IMR-90 (cell line): ENCODE data around the gene HOXD10. TPM values are rescaled to one million over a fixed set of nuclear protein-coding genes. Genes with fewer than 3 reads are reported as not detected.

Source experiments
- ATAC-seq: fragments of 200-7000 bp; cut with Tn5 transposase; 2 replicates; pipeline ENCODE4 v1.9.1; 2020; ENCODE audit warnings: low read depth, mild to moderate bottlenecking, moderate library complexity
- BruUV-seq: library from RNA; stranded (reverse); fragments of 400-500 nt; replicated peaks from 2 replicates; lab custom pipeline; 2021; lab: Mats Ljungman, UMichigan
- CTCF ChIA-PET: fragments of 300-600 bp; formaldehyde crosslinking; extraction: SDS; loops from one replicate; lab custom pipeline; 2021; ENCODE audit warnings: antibody characterized with exemption; lab: Yijun Ruan, JAX
- POLR2A ChIA-PET: fragments of 300-600 bp; sonication (Branson Sonifier 250); formaldehyde crosslinking; loops from one replicate; lab custom pipeline; 2022; ENCODE audit warnings: antibody characterized with exemption; ENCODE audit not compliant: unreplicated experiment; lab: Charles Lee
- DNase-seq: peaks from one replicate; pipeline ENCODE4 v3.0.0; 2013
- H2AFZ ChIP-seq: replicated peaks from 2 replicates; pipeline ENCODE3; 2013; ENCODE audit warnings: low read length, mild to moderate bottlenecking; ENCODE audit not compliant: poor library complexity
- H2AK5ac ChIP-seq: 2 replicates; pipeline ENCODE4 v1.6.1; 2013; ENCODE audit warnings: low read depth, low read length, inconsistent platforms
- H2AK9ac ChIP-seq: replicated peaks from 2 replicates; pipeline ENCODE3; 2013; ENCODE audit warnings: mild to moderate bottlenecking, low read depth, low read length, moderate library complexity; ENCODE audit not compliant: poor library complexity
- H2BK120ac ChIP-seq: 2 replicates; pipeline ENCODE4 v1.6.1; 2013; ENCODE audit warnings: low read depth, low read length, inconsistent platforms
- H2BK15ac ChIP-seq: 3 replicates; pipeline ENCODE4 v1.6.1; 2013; ENCODE audit warnings: low read depth, low read length, inconsistent platforms
- H2BK20ac ChIP-seq: 2 replicates; pipeline ENCODE4 v1.6.1; 2013; ENCODE audit warnings: low read depth, mild to moderate bottlenecking, inconsistent platforms, low read length, moderate library complexity
- H2BK5ac ChIP-seq: 2 replicates; pipeline ENCODE4 v1.6.1; 2013; ENCODE audit warnings: mild to moderate bottlenecking, low read depth, low read length, inconsistent platforms; ENCODE audit not compliant: poor library complexity, severe bottlenecking
- H3K14ac ChIP-seq: replicated peaks from 2 replicates; pipeline ENCODE4 v1.6.1; 2013; ENCODE audit warnings: low read depth, low read length, inconsistent platforms
- H3K18ac ChIP-seq: 2 replicates; pipeline ENCODE4 v1.6.1; 2013; ENCODE audit warnings: low read depth, low read length, control low read depth
- H3K23ac ChIP-seq: 2 replicates; pipeline ENCODE4 v1.6.1; 2013; ENCODE audit warnings: low read depth, low read length, inconsistent platforms
- H3K27ac ChIP-seq: 2 replicates; pipeline ENCODE4 v1.5.1; 2013; ENCODE audit warnings: mild to moderate bottlenecking, control low read depth, low read length; ENCODE audit not compliant: insufficient read depth
- H3K27me3 ChIP-seq: 2 replicates; pipeline ENCODE4 v1.6.1; 2013; ENCODE audit warnings: low read length; ENCODE audit not compliant: control insufficient read depth, insufficient read depth
- H3K36me3 ChIP-seq: 2 replicates; pipeline ENCODE4 v1.6.1; 2013; ENCODE audit warnings: low read length, mixed read lengths; ENCODE audit not compliant: control insufficient read depth, insufficient read depth
- H3K4ac ChIP-seq: 2 replicates; pipeline ENCODE4 v1.6.1; 2013; ENCODE audit warnings: low read depth, low read length, inconsistent platforms
- H3K4me1 ChIP-seq: 2 replicates; pipeline ENCODE4 v1.6.1; 2013; ENCODE audit warnings: low read length, mixed read lengths; ENCODE audit not compliant: control insufficient read depth, insufficient read depth
- H3K4me2 ChIP-seq: 2 replicates; pipeline ENCODE4 v1.6.1; 2013; ENCODE audit warnings: low read depth, mild to moderate bottlenecking, control low read depth, low read length, moderate library complexity
- H3K4me3 ChIP-seq: 2 replicates; pipeline ENCODE4 v1.5.1; 2013; ENCODE audit warnings: low read depth, mild to moderate bottlenecking, control low read depth, low read length, moderate library complexity; ENCODE audit not compliant: insufficient read depth
- H3K56ac ChIP-seq: 2 replicates; pipeline ENCODE4 v1.6.1; 2013; ENCODE audit warnings: low read length, inconsistent platforms; ENCODE audit not compliant: insufficient read depth; ENCODE audit errors: extremely low read depth
- H3K79me1 ChIP-seq, 2 experiments: 2 replicates each; pipeline ENCODE4 v1.6.1; 2013; ENCODE audit warnings: low read length in 2 of 2, inconsistent platforms in 1 of 2, low read depth in 1 of 2
- H3K9ac ChIP-seq: 2 replicates; pipeline ENCODE4 v1.6.1; 2013; ENCODE audit warnings: low read depth, low read length, control low read depth
- H3K9me1 ChIP-seq: 2 replicates; pipeline ENCODE4 v1.6.1; 2013; ENCODE audit warnings: low read length, inconsistent platforms; ENCODE audit not compliant: insufficient read depth
- H3K9me3 ChIP-seq: 2 replicates; pipeline ENCODE4 v1.6.1; 2013; ENCODE audit warnings: low read length; ENCODE audit not compliant: control insufficient read depth, insufficient read depth
- H4K20me1 ChIP-seq: 2 replicates; pipeline ENCODE4 v1.6.1; 2013; ENCODE audit warnings: low read length, inconsistent platforms; ENCODE audit not compliant: insufficient read depth
- H4K5ac ChIP-seq: 2 replicates; pipeline ENCODE4 v1.6.1; 2013; ENCODE audit warnings: mild to moderate bottlenecking, low read depth, low read length, control low read depth
- H4K8ac ChIP-seq, 2 experiments: 2 replicates each; pipeline ENCODE4 v1.6.1; 2013; ENCODE audit warnings: low read depth in 2 of 2, low read length in 2 of 2, control low read depth in 1 of 2, inconsistent platforms in 1 of 2
- H4K91ac ChIP-seq: 2 replicates; pipeline ENCODE4 v1.6.1; 2013; ENCODE audit warnings: low read depth, low read length, inconsistent platforms; ENCODE audit not compliant: insufficient read depth
- BHLHE40 ChIP-seq: fragments of 150-350 bp; IDR thresholded peaks from 2 replicates; pipeline ENCODE4 v1.6.1; 2016; ENCODE audit warnings: mild to moderate bottlenecking, low read depth, low read length
- CHD1 ChIP-seq: IDR thresholded peaks from 2 replicates; pipeline ENCODE4 v1.6.1; 2012; ENCODE audit warnings: low read depth, low read length, improper control_type of control experiment
- FOS ChIP-seq: fragments of 150-350 bp; IDR thresholded peaks from 2 replicates; pipeline ENCODE4 v1.6.1; 2016; ENCODE audit warnings: low read depth, low read length
- MAFK ChIP-seq: IDR thresholded peaks from 2 replicates; pipeline ENCODE4 v1.6.1; 2012; ENCODE audit warnings: low read depth, low read length, improper control_type of control experiment
- MXI1 ChIP-seq: IDR thresholded peaks from 2 replicates; pipeline ENCODE4 v1.6.1; 2012; ENCODE audit warnings: low read depth, mild to moderate bottlenecking, low read length, moderate library complexity, borderline replicate concordance
- NFE2L2 ChIP-seq: fragments of 150-350 bp; IDR thresholded peaks from 2 replicates; pipeline ENCODE4 v1.6.1; 2016; ENCODE audit warnings: low read depth, mild to moderate bottlenecking, low read length
- POLR2A ChIP-seq: IDR thresholded peaks from 2 replicates; pipeline ENCODE4 v1.6.1; 2012; ENCODE audit warnings: mild to moderate bottlenecking, low read depth, low read length
- RAD21 ChIP-seq: IDR thresholded peaks from 2 replicates; pipeline ENCODE4 v1.6.1; 2012; ENCODE audit warnings: low read length, improper control_type of control experiment
- RCOR1 ChIP-seq: IDR thresholded peaks from 2 replicates; pipeline ENCODE4 v1.6.1; 2012; ENCODE audit warnings: mild to moderate bottlenecking, low read length, improper control_type of control experiment; ENCODE audit not compliant: insufficient replicate concordance
- RFX5 ChIP-seq: IDR thresholded peaks from 2 replicates; pipeline ENCODE4 v1.8.0; 2012; ENCODE audit warnings: low read depth, mild to moderate bottlenecking, low read length, moderate library complexity
- SMC3 ChIP-seq: fragments of 150-350 bp; IDR thresholded peaks from 2 replicates; pipeline ENCODE4 v1.6.1; 2016; ENCODE audit warnings: low read depth, mild to moderate bottlenecking, antibody characterized with exemption, low read length, moderate library complexity
- WGBS, 2 experiments: methylation state at CpG; one replicate each; pipeline versions ENCODE4 v1.1.5 to v1.1.7; 2013; ENCODE audit warnings: missing lambda C conversion rate in 2 of 2; ENCODE audit not compliant: insufficient read length in 1 of 2; ENCODE audit errors: extremely low coverage in 2 of 2; 5-methylcytosine and 5-hydroxymethylcytosine counted together
- dilution Hi-C: fragments of 300-500 bp; cut with HindIII; formaldehyde crosslinking; loops from one replicate; pipeline ENCODE4 v1.14.3; 2018; ENCODE audit warnings: low sequenced_read_pairs; ENCODE audit not compliant: unreplicated experiment
- in situ Hi-C: fragments of 300-500 bp; cut with MboI; formaldehyde crosslinking; loops from 3 replicates; pipeline ENCODE4 v1.14.3; 2019; ENCODE audit warnings: low sequenced_read_pairs, inconsistent platforms, mixed read lengths
- intact Hi-C: fragments of 100-400 bp; cut with micrococcal nuclease; formaldehyde crosslinking; loops from 2 replicates; pipeline ENCODE4 v1.10.0; 2022
- polyA plus RNA-seq, 3 experiments: library from polyadenylated mRNA; depleted of rRNA; stranded (reverse); fragments of >200 nt; gene quantifications; 2 replicates each; pipeline ENCODE4 v1.2.3, GENCODE V29; 2012; ENCODE audit warnings: low replicate concordance in 1 of 3
- total RNA-seq: library from RNA; depleted of rRNA; stranded (reverse); fragments of >200 nt; gene quantifications from 2 replicates; pipeline ENCODE4 v1.2.3, GENCODE V29; 2012
- TF ChIP-seq, protein P1 (sequence below): conservative IDR thresholded peaks from 2 replicates; pipeline ENCODE4 v1.5.1; 2012; ENCODE audit warnings: mild to moderate bottlenecking, low read depth, low read length, improper control_type of control experiment
- TF ChIP-seq, protein P2 (sequence below): fragments of 150-350 bp; IDR thresholded peaks from 2 replicates; pipeline ENCODE4 v1.6.1; 2017; ENCODE audit warnings: mild to moderate bottlenecking, antibody characterized with exemption, low read length, low read depth
- TF ChIP-seq, protein P3 (sequence below): fragments of 150-350 bp; IDR thresholded peaks from 2 replicates; pipeline ENCODE4 v1.6.1; 2016; ENCODE audit warnings: low read depth, mild to moderate bottlenecking, low read length, moderate library complexity, borderline replicate concordance

HOXD10 gene
- total and polyA plus RNA-seq, 2 of the 4 experiments (the other 2 are of a cell fraction): not detected

DNA sequence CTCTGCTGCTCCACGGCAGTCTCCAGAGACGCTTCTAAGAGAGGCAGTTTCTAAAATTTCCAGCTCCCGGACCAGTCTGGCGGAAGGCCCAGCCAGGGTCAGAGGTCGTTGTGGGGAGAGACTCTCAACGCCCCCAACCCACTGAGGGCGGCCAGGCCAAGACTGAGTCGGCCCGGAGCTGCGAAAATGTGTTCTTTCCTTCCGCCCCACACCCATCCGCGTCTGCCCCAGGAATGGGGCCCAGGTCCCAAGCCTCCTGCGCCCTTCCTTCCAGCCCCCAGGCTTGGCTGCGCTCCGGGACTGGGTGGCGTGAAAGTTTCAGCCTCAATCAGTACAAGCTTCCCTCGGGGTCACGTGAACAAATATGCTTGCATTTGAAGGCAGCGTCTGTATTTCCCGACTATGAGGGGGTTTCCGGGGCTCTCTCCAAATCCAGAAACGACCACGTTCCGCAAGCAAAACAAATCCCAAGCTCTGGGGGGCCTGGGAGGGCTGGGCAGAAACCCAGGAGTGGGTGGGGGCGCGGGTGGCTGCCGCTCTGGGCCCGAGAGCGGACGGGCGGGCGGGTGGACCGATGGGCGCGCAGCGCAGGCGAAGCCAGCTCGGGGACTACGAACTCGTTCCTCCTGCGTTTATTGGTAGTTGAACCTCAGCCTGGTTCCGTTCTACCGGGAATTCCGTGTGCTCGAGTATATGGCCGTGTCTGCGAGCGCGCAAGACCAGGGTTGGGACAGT lies 43.8 kb downstream of the HOXD10 start:
- ChIA-PET POLR2A (no interaction called here), CTCF (interaction anchor here (1.0 kb wide), 1 partner anchor 394 kb away, joined by 3 read pairs; no protein-coding TSS in a partner anchor)
- Histone ChIP-seq H3K14ac (no peak overlapping the region), H2BK15ac (no peak overlapping the region), H3K79me1 (no peaks in the 10 kb centered on the region), H2BK5ac (no peak overlapping the region), H2BK120ac (no peak overlapping the region), H3K27me3 (peaks cover 96% of the 10 kb centered on the region), H3K4me3 (no peak overlapping the region), H3K4me2 (no peak overlapping the region), H3K56ac (no peak overlapping the region), H4K91ac (no peak overlapping the region), H3K27ac (no peak overlapping the region), H2AK9ac (peak overlapping the region; percentile 12), H3K4ac (no peak overlapping the region), H3K9me3 (peaks cover 21% of the 10 kb centered on the region), H4K20me1 (no peaks in the 10 kb centered on the region), H3K4me1 (no peaks in the 10 kb centered on the region), H2AK5ac (no peak overlapping the region), H3K9ac (no peak overlapping the region), H4K8ac (no peak overlapping the region), H3K18ac (no peak overlapping the region), H3K23ac (no peak overlapping the region), H3K36me3 (no peaks in the 10 kb centered on the region), H2AFZ (peak overlapping the region; percentile 37), H2BK20ac (no peak overlapping the region), H4K5ac (no peak overlapping the region), H3K9me1 (no peaks in the 10 kb centered on the region)
- BruUV-seq: no TSS peak
- DNase-seq (no peak), ATAC-seq (no peak)
- TF ChIP-seq RCOR1: no peak
- TF ChIP-seq SMC3: no peak
- no peak for TF ChIP-seq MAFK
- TF ChIP-seq, protein P1, sequence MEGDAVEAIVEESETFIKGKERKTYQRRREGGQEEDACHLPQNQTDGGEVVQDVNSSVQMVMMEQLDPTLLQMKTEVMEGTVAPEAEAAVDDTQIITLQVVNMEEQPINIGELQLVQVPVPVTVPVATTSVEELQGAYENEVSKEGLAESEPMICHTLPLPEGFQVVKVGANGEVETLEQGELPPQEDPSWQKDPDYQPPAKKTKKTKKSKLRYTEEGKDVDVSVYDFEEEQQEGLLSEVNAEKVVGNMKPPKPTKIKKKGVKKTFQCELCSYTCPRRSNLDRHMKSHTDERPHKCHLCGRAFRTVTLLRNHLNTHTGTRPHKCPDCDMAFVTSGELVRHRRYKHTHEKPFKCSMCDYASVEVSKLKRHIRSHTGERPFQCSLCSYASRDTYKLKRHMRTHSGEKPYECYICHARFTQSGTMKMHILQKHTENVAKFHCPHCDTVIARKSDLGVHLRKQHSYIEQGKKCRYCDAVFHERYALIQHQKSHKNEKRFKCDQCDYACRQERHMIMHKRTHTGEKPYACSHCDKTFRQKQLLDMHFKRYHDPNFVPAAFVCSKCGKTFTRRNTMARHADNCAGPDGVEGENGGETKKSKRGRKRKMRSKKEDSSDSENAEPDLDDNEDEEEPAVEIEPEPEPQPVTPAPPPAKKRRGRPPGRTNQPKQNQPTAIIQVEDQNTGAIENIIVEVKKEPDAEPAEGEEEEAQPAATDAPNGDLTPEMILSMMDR: no peak
- no peak for TF ChIP-seq MXI1
- no peak for TF ChIP-seq FOS
- TF ChIP-seq NFE2L2: no peak
- no peak for TF ChIP-seq RFX5
- TF ChIP-seq, protein P2, sequence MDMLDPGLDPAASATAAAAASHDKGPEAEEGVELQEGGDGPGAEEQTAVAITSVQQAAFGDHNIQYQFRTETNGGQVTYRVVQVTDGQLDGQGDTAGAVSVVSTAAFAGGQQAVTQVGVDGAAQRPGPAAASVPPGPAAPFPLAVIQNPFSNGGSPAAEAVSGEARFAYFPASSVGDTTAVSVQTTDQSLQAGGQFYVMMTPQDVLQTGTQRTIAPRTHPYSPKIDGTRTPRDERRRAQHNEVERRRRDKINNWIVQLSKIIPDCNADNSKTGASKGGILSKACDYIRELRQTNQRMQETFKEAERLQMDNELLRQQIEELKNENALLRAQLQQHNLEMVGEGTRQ: no peak
- TF ChIP-seq, protein P3, sequence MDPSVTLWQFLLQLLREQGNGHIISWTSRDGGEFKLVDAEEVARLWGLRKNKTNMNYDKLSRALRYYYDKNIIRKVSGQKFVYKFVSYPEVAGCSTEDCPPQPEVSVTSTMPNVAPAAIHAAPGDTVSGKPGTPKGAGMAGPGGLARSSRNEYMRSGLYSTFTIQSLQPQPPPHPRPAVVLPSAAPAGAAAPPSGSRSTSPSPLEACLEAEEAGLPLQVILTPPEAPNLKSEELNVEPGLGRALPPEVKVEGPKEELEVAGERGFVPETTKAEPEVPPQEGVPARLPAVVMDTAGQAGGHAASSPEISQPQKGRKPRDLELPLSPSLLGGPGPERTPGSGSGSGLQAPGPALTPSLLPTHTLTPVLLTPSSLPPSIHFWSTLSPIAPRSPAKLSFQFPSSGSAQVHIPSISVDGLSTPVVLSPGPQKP: no peak
- no peak for TF ChIP-seq POLR2A
- no peak for TF ChIP-seq BHLHE40
- TF ChIP-seq RAD21: no peak
- TF ChIP-seq CHD1: no peak
- in situ Hi-C loops (no loop called here), intact Hi-C loops (no loop called here), dilution Hi-C loops (no loop called here)
- WGBS, 2 experiments: 4% methylated on average over 14 of the region's 50 CpGs; no CpG with 5 or more reads in 1 of the 2 experiments
